Type B pancreatic cell (in vitro differentiated cells): ENCODE data around the gene ZFYVE16. TPM values are rescaled to one million over a fixed set of nuclear protein-coding genes. Genes with fewer than 3 reads are reported as not detected.
A peak's percentile ranks its signal among the peaks of the same experiment; 100 is the strongest.
"Not testable (repeated sequence)": the region's sequence is repeated elsewhere in the genome, so short reads cannot be mapped to it uniquely, and the experiment has no call there.

ENCODE experiments used
- DNase-seq: peaks from one replicate; pipeline ENCODE4 v3.0.0; 2021; ENCODE audit warnings: mixed read lengths; ENCODE audit not compliant: unreplicated experiment; ENCODE audit errors: extremely low spot score
- H3K27ac Mint-ChIP-seq: 2 replicates; pipeline ENCODE4 v1.8.0; 2021; ENCODE audit warnings: mild to moderate bottlenecking, mixed read lengths
- H3K27me3 Mint-ChIP-seq: 2 replicates; pipeline ENCODE4 v1.8.0; 2021; ENCODE audit warnings: mixed read lengths
- H3K36me3 Mint-ChIP-seq: 2 replicates; pipeline ENCODE4 v1.8.0; 2021; ENCODE audit warnings: mixed read lengths
- H3K4me1 Mint-ChIP-seq: one replicate; pipeline ENCODE4 v1.8.0; 2021; ENCODE audit warnings: mixed read lengths; ENCODE audit not compliant: unreplicated experiment
- H3K4me3 Mint-ChIP-seq: 2 replicates; pipeline ENCODE4 v1.8.0; 2021; ENCODE audit warnings: mild to moderate bottlenecking, mixed read lengths
- H3K9me3 Mint-ChIP-seq: 2 replicates; pipeline ENCODE4 v1.8.0; 2021; ENCODE audit warnings: mixed read lengths
- total RNA-seq: library from RNA; stranded (reverse); gene quantifications from 2 replicates; pipeline ENCODE4 v1.2.1, GENCODE V29; 2021; ENCODE audit warnings: low replicate concordance
- TF ChIP-seq, protein P1 (sequence below): fragments of 200-600 bp; sonication (generic); conservative IDR thresholded peaks from 2 replicates; pipeline ENCODE4 v1.5.0; 2021; ENCODE audit warnings: antibody characterized with exemption, mild to moderate bottlenecking

ZFYVE16 gene
- total RNA-seq, 1 donor from 2014 or later = 55.0 TPM

- Mint-ChIP-seq H3K4me3 (no peak overlapping the region), H3K4me1 (no peaks in the 10 kb centered on the region), H3K36me3 (no peaks in the 10 kb centered on the region), H3K27me3 (peaks cover 3% of the 10 kb centered on the region), H3K27ac (no peak overlapping the region), H3K9me3 (no peaks in the 10 kb centered on the region)
- no peak for DNase-seq
- TF ChIP-seq, protein P1, sequence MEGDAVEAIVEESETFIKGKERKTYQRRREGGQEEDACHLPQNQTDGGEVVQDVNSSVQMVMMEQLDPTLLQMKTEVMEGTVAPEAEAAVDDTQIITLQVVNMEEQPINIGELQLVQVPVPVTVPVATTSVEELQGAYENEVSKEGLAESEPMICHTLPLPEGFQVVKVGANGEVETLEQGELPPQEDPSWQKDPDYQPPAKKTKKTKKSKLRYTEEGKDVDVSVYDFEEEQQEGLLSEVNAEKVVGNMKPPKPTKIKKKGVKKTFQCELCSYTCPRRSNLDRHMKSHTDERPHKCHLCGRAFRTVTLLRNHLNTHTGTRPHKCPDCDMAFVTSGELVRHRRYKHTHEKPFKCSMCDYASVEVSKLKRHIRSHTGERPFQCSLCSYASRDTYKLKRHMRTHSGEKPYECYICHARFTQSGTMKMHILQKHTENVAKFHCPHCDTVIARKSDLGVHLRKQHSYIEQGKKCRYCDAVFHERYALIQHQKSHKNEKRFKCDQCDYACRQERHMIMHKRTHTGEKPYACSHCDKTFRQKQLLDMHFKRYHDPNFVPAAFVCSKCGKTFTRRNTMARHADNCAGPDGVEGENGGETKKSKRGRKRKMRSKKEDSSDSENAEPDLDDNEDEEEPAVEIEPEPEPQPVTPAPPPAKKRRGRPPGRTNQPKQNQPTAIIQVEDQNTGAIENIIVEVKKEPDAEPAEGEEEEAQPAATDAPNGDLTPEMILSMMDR = no peak
Observed at GRCh38 chr5:80389580-80389979, 18.3 kb upstream of the ZFYVE16 start.

DNA sequence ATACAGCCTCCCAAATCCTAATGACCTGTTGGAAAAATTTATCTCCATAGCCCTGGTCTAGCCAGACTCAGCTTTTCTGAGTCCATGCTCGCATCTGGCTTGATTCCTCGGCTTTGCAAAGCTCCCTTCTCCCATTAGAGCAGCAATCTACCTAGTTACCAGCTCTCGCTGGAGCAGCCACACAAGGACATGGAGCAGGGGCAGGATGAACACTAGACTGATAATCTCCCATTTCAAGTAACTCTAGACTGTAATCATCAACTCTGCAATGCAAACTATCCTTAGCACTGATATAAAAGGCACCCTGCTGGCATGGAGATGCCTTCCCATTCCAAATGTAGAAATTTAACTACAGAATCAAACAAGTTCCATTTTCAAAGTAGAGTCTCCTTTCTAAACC is 17.5 kb upstream of the ZFYVE16 start:
- not testable (repeated sequence) for H3K36me3 Mint-ChIP-seq, H3K4me3 Mint-ChIP-seq, H3K9me3 Mint-ChIP-seq, H3K27me3 Mint-ChIP-seq, DNase-seq, H3K27ac Mint-ChIP-seq, H3K4me1 Mint-ChIP-seq

- H3K27me3 Mint-ChIP-seq, H3K4me1 Mint-ChIP-seq, H3K4me3 Mint-ChIP-seq, H3K36me3 Mint-ChIP-seq, H3K27ac Mint-ChIP-seq, H3K9me3 Mint-ChIP-seq, DNase-seq: not testable (repeated sequence)
Observed at GRCh38 chr5:80391267-80391666, 16.6 kb upstream of the ZFYVE16 start.

DNA sequence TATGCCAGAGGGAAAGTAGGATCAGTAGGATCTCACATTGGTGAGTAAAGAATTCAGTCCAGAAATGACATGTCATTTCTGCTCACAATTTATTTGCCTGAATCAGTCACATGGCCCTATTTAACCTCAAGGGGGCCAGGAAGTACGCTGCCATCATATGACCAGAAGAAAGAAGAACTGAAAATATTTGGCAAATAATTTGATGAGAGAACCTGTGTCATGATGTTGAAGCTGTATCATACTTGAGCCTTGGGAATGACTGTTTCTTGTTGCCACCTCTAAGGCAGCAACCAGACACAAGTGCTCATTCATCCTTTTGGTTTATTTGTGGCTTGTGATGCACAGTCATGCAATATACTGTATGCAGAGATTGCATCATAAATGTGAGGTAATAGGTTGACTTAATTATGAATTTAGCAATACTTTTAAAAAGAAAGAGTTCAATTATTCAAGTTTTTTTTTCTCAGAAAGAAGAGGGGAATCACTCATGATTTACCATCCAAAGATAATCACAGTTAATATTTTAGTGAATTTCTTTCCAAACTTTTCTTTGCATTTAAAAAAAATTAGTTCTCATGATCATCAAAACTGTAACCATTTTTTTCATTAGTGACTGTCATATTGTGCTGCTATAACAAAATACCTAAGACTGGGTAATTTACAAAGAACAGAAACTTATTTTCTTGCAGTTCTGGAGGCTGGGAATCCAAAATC is 8.2 kb upstream of the ZFYVE16 start:
- H3K4me3 Mint-ChIP-seq = no peak overlapping the region
- no peaks in the 10 kb centered on the region for H3K9me3 Mint-ChIP-seq
- no peaks in the 10 kb centered on the region for H3K4me1 Mint-ChIP-seq
- no peaks in the 10 kb centered on the region for H3K27me3 Mint-ChIP-seq
- TF ChIP-seq, protein P1 = peak; percentile 41
- no peak for DNase-seq
- no peaks in the 10 kb centered on the region for H3K36me3 Mint-ChIP-seq
- no peak overlapping the region for H3K27ac Mint-ChIP-seq

DNA sequence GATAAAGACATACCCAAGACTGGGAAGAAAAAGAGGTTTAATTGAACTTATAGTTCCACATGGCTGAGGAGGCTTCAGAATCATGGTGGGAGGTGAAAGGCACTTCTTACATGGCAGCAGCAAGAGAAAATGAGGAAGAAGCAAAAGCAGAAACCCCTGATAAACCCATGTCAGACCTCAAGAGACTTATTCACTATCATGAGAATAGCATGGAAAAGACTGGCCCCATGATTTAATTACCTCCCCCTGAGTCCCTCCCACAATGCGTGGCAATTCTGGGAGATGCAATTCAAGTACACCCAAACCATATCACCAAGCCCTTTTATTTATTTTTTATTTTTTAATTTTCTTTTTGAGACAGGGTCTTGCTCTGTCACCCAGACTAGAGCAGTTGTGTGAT is 7.5 kb upstream of the ZFYVE16 start:
- H3K4me1 Mint-ChIP-seq, DNase-seq, H3K36me3 Mint-ChIP-seq, H3K27me3 Mint-ChIP-seq, H3K9me3 Mint-ChIP-seq, H3K4me3 Mint-ChIP-seq, H3K27ac Mint-ChIP-seq: not testable (repeated sequence)

DNA sequence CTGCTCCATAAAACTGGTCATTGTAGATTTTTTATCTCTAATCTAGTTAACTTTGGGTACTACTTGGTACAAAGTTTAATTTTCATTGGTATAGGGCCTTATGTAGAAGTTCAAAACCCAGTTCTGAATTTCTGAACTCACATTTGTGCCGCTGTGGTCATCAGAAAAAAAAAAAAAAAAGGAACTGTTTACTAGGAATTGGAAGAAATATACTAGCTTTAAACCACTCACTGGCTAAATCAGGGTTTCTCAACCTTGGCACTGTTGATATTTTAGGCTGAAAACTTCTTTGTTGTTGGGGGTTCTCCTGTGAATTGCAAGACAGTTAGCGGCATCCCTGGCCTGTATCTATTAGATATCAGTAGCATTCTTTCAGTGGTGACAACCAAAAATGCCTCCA is 4.1 kb upstream of the ZFYVE16 start:
- Mint-ChIP-seq H3K36me3 (no peaks in the 10 kb centered on the region), H3K27me3 (no peaks in the 10 kb centered on the region), H3K9me3 (no peaks in the 10 kb centered on the region), H3K4me3 (peak overlapping the region; percentile 47), H3K4me1 (peaks cover 4% of the 10 kb centered on the region), H3K27ac (no peak overlapping the region)
- DNase-seq = no peak
- TF ChIP-seq, protein P1 = no peak

DNA sequence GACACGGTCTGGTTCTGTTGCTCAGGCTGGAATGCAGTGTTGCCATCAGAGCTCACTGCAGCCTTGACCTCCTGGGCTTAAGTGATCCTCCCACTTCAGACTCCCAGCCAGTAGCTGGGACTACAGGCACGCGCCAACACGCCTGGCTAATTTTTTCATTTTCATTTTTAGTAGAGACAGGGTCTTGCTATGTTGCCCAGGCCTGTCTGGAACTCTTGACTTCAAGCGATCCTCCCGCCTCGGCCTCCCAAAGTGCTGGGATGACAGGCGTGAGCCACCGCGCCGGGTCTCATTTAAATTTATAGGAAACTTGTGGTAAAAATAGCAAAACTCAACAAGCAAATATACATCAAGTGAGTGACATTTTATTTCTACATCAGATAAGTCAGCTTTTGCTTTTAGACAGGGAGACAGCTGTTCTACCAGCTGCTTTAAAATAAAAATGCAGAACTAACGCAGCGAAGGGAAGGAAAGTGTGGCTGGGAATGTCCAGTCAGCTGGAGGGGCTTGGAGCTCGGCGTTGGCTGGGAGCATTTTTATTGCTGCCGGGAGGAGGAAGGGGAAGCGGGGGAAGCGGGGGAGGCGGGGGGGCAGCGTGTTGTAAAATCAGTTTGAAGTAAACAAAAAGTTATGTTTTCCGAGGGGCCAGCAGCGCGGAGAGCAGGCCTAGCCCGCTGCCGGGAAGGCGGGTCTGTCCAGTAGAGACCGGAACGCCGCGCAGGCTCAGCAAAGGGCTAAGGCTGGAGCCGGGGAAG is 707 bp upstream of the ZFYVE16 start:
- Mint-ChIP-seq H3K27ac (peak overlapping the region; percentile 98), H3K4me3 (peak overlapping the region; percentile 94), H3K4me1 (peaks cover 19% of the 10 kb centered on the region), H3K36me3 (peaks cover 10% of the 10 kb centered on the region), H3K9me3 (no peaks in the 10 kb centered on the region), H3K27me3 (no peaks in the 10 kb centered on the region)
- TF ChIP-seq, protein P1 = no peak
- no peak for DNase-seq
